DLD1 (cell line): ENCODE measurements around the gene PAQR4.
"Not testable (repeated sequence)": the region's sequence is repeated elsewhere in the genome, so short reads cannot be mapped to it uniquely, and the experiment has no call there.

ENCODE experiments used
- in situ Hi-C: cut with HindIII; loops from 2 replicates; pipeline ENCODE4 v1.10.0; 2017; ENCODE audit warnings: low sequenced_read_pairs

Gene PAQR4

DNA sequence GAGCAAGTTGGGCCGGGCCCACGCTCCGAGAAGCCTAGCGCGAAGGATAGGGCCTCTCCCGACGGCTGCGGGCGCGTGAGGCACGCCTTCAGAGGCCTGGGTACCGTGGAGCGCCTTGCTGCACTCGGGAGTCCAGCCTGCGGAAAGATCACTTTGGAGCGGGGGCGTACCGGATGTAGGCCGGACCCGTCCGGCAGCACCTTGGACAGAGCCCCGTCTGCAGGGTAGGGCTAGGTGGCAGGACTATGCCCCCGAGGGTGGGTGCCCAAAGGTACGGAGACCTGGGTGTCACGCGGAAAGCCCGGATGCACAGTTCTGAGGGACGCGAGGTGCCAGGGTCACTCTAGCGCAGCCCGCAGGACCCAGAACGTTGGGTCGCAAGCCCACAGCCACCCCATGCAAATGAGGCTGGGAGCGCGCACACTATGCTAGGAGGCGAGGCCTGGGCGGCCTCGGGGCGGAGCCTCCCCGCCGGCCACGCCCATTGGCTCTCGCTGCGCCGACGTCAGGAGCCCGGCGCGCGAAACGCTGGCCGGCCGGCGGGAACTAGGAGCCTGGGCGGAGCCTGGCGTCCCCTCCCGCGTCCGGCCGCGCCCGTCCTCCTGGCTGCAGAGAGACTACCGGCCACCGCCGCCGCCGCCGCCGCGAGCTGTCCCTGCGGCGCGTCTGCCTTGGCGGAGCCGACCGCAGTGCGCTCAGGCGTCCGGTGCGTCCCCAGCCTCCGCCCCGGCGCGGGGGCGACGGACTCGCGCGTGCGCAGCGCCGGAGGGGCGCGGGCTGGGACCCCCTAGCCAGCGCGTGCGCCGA, at the start of gene PAQR4:
TSS of gene PAQR4 (plus strand) at position 611 of the 807 bp plus-strand sequence. CDS start 327 bp downstream, outside the sequence.
- in situ Hi-C loops: no loop called here

DNA sequence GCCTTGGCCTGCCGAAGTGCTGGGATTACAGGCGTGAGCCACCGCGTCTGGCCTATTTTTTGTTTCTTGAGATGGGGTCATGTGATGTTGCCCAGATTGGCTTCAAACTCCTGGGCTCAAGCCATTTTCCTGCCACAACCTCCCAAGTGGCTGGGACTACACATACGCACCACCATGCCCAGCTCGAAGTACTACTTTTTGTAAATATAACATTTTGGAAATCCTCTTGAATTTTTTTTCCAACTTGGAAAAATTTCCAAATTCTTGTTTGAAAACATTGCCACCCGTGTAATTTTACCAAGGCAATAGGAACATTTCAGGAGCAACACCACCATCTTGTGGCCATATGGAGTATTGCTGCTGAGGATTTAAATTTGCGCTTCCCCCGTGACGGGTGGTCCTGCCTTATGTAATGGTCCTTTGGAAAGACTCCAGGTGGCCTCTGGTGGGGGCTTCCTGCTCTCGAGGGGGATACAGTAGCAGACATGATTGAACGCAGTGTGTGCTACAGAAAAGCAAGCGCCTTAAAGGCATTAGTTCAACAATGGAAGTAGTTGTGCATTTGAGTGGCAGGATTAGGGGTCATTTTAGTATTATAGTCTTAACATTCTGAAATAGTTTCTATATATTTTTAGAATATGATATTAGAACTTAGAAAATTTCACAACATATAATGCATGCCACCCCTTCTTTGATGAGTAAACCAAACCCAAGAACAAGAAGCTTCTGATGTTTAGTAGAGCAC, 49.5 kb upstream of the PAQR4 start:
- in situ Hi-C loops: no loop called here

DNA sequence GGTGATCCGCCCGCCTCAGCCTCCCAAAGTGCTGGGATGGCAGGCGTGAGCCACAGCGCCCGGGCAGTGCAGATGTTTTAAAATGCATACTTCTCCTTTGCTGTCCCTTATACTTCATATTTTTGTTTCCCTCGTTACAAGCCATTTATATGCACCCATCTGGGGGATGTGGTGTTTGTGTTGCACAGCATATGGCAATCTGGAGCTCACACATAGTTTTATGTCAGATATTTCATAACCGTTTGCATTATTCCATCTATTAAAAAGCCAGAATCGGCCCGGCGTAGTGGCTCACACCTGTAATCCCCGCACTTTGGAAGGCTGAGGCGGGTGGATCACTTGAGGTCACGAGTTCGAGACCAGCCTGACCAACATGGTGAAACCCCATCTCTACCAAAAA, 45.7 kb upstream of the PAQR4 start:
- in situ Hi-C loops: no loop called here

DNA sequence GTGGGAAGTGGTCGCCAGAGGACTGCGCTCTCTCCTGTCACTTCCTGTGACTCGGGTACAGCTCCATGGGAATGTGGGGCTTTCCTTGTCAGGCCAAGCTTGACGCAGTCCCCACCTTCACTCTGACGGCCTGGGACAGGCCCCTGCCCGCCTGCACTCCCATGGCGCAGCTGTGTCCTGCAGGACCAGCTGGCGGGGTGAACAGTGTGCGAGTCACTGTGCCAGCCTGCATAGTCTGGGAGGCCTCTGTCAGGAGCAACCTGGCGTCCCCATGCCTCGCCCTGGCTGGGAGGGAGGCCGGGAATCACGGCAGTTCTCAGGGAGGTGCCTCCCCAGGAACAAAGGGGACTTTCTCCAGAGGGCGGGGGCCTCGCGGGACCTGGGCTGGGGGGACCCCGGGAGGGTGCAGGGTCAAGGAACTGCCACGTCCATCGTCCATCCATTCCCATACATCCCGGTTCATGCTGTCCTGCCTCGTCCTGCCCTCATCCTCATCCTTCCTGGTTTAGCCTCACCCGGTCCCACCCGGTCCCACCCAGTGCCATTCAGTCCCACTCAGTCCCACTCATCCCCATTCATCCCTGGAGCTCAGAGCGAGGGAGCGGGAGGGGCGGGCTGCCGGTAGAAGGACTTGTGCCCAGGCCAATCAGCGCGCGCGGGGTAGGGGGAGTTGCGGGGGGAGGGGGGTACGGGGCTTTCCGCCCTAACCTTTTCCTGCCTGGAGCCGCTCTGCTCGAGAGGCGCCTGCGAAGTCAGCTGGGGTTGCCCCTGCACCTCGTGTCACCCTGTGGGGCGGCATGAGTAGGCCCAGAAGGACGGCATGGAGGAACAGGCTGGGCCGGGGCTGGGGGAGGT, 44.0 kb upstream of the PAQR4 start:
- in situ Hi-C loops: no loop called here

- in situ Hi-C loops: no loop called here
Observed at GRCh38 chr16:2925951-2926649, 43.0 kb upstream of the PAQR4 start.

GRCh38 chr16:2926650-2926999, 42.5 kb upstream of the PAQR4 start:
- in situ Hi-C loops: no loop called here

DNA sequence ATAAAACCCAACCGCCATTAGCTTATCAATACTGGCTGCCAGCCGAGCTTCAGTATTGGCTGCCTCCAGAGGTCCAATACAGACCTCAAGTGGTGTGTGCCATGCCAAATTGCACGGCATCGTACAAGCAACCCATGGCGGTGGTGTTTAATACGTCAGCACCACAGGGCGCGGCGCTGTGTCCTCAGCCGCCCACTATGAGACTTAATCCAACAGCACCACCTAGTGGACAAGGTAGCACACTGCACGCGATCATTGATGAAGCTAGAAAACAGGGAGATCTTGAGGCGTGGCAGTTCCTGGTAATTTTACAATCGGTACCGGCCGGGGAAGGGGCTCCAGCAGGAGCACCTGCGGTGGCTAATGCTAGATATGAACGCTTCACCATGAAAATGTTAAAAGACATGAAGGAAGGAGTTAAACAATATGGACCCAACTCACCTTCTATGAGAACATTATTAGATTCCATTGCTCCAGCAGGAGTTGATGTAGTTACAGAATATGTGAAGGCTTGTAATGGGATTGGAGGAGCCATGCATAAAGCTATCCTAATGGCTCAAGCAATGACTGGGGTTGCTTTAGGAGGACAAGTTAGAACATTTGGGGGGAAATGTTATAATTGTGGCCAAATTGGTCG, 42.0 kb upstream of the PAQR4 start:
- in situ Hi-C loops: no loop called here

GRCh38 chr16:2928151-2928550, 41.0 kb upstream of the PAQR4 start:
- in situ Hi-C loops: not testable (repeated sequence)

DNA sequence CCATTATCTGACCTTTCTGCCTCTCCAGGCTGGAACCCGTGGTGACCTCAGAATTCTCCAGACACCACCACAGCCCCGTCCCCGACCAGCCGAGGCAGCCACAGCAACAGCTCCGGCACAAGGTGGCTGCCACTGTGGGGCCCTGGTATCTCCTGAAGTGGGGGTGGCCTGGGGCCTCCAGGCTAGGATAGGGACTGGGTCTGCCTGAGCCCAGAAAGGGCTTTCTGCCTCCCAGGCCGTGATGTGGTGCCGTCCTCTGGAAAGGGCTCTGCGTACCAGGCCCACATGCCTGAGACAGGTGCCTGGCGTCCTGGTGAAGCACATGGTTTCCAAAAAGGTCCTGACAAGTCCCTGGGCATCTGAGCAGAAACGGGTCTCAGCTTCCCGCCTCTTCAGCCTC, 40.4 kb upstream of the PAQR4 start:
- in situ Hi-C loops: no loop called here

DNA sequence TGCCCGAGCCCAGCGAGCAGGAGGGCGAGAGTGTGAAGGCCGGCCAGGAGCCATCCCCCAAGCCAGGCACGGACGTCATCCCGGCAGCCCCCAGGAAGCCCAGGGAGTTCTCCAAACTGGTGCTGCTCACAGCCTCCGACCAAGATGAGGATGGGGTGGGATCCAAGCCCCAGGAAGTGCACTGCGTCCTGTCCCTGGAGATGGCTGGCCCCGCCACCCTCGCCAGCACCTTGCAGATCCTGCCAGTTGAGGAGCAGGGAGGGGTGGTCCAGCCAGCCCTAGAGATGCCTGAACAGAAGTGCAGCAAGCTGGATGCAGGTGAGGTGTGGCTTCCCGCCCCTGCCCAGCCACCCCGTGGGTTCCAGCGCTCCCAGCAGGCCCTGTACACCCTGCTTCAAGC, 39.5 kb upstream of the PAQR4 start:
- in situ Hi-C loops: no loop called here

- in situ Hi-C loops: no loop called here
Observed at GRCh38 chr16:2930236-2930635, 38.9 kb upstream of the PAQR4 start.

DNA sequence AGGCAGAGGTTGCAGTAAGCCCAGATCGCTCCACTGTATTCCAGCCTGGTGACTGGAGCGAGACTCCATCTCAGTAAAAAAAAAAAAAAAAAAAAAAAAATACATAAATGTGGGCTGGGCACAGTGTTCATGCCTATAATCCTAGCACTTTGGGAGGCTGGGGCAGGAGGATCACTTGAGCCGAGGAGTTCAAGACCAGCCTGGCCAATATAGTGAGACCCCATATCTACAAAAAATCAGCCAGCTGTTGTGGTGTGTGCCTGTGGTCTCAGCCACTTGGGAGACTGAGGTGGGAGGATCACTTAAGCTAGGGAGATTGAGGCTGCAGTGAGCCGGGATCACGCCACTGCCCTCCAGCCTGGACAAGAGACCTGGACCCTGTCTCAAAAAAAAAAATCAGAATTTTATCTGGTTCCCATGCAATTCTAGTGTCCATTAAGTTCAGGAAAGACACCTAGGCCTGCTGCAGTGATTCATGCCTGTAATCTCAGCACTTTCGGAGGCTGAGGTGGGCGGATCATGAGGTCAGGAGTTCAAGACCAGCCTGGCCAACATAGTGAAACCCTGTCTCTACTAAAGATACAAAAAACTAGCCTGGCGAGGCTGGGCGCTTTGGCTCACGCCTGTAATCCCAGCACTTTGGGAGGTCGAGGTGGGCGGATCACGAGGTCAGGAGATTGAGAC, 37.8 kb upstream of the PAQR4 start:
- in situ Hi-C loops: not testable (repeated sequence)

DNA sequence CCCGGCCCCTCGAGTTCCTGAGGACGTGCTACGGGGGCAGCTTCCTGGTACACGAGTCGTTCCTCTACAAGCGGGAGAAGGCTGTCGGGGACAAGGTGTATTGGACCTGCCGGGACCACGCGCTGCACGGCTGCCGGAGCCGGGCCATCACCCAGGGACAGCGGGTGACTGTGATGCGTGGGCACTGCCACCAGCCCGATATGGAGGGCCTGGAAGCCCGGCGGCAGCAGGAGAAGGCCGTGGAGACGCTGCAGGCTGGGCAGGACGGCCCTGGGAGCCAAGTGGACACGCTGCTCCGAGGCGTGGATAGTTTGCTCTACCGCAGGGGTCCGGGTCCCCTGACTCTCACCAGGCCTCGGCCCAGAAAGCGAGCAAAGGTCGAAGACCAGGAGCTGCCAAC, 36.0 kb upstream of the PAQR4 start:
- in situ Hi-C loops: no loop called here

GRCh38 chr16:2933701-2934100, 35.4 kb upstream of the PAQR4 start:
- in situ Hi-C loops: no loop called here

- in situ Hi-C loops: no loop called here
Observed at GRCh38 chr16:2934450-2934849, 34.7 kb upstream of the PAQR4 start.

DNA sequence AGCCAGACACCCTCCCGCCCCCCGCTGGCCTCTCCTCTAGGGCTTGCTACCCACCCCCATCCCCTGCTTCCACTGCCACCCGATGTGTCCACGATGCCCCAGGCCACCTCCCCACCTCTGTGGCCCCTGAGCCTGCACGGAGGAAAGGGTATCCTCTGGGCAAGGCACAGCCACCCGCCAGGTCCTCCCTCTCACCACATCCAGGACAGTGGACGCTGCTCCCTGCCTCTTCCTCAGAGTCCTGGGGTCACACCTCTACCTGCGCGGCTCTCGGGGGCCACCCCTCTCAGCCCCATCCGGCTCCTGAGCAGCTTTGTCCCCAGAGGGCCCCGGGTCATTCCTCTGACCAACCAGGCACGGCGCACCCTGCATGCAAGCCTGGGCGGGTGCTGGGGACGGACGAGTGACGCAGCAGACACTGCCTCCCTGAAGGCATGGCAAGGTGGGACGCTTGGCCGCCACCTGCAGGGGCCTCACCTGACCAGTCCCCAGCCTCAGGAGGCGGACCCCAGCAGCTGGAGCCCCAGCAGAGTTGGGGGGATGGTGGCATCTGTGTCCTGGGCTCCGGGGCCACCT, 32.6 kb upstream of the PAQR4 start:
- in situ Hi-C loops: no loop called here

DNA sequence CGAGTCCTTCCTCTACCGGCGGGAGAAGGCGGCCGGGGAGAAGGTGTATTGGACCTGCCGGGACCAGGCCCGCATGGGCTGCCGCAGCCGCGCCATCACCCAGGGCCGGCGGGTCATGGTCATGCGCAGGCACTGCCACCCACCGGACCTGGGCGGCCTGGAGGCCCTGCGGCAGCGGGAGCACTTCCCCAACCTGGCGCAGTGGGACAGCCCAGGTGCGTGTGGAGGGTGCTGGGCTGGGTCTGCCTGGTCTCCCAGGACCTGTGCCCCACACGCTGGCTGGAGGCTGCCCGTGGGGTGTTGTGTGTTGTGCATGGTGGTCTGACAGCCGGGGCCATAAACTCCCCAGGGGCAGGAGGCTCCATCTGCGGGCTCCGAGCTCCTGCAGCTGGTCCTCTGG, 32.0 kb upstream of the PAQR4 start:
- in situ Hi-C loops: no loop called here

GRCh38 chr16:2938206-2938605, 30.9 kb upstream of the PAQR4 start:
- in situ Hi-C loops: no loop called here

- in situ Hi-C loops: no loop called here
Observed at GRCh38 chr16:2939968-2940367, 29.2 kb upstream of the PAQR4 start.
